HepG2 (cell line): Measurements from ENCODE around the gene PTPN12. TPM values are rescaled to one million over a fixed set of nuclear protein-coding genes. Genes with fewer than 3 reads are reported as not detected.
A peak's percentile ranks its signal among the peaks of the same experiment; 100 is the strongest.

Experiments used
- FIP1L1 ChIP-seq: fragments of 200-400 bp; formaldehyde crosslinking; IDR thresholded peaks from 2 replicates; pipeline ENCODE4 v1.6.1; 2018; ENCODE audit warnings: low read depth, mild to moderate bottlenecking, low read length, moderate library complexity, borderline replicate concordance; ENCODE audit not compliant: insufficient read depth
- HDAC1 ChIP-seq: sonication (generic); formaldehyde crosslinking; IDR thresholded peaks from 2 replicates; pipeline ENCODE4 v1.5.1; 2020; ENCODE audit warnings: mild to moderate bottlenecking, missing genetic modification reagents
- KIAA2018 ChIP-seq: sonication (generic); formaldehyde crosslinking; IDR thresholded peaks from 2 replicates; pipeline ENCODE4 v1.5.0; 2020; ENCODE audit warnings: mild to moderate bottlenecking, missing genetic modification reagents, borderline replicate concordance
- SOX13 ChIP-seq, 3 experiments: fragments of 450-650 bp in 1 of 3; sonication (generic) in 1 of 3; formaldehyde crosslinking in 1 of 3; IDR thresholded peaks in 2 of 3; conservative IDR thresholded peaks in 1 of 3; 2 replicates each; pipeline versions ENCODE4 v1.5.0 to v1.6.1; 2016 to 2020; ENCODE audit warnings: antibody characterized with exemption in 1 of 3, mild to moderate bottlenecking in 1 of 3, missing compliant biosample characterization in 1 of 3, missing genetic modification reagents in 1 of 3, moderate library complexity in 1 of 3
- THAP9 ChIP-seq: sonication (generic); formaldehyde crosslinking; IDR thresholded peaks from 2 replicates; pipeline ENCODE4; 2020; ENCODE audit warnings: missing genetic modification reagents, mild to moderate bottlenecking, borderline replicate concordance
- ZNF260 ChIP-seq: sonication (generic); formaldehyde crosslinking; IDR thresholded peaks from 2 replicates; pipeline ENCODE4 v1.4.0; 2020; ENCODE audit warnings: missing genetic modification reagents, low read depth, mild to moderate bottlenecking, borderline replicate concordance
- ZNF30 ChIP-seq: sonication (generic); formaldehyde crosslinking; IDR thresholded peaks from 2 replicates; pipeline ENCODE4 v1.5.0; 2020; ENCODE audit warnings: mild to moderate bottlenecking, missing genetic modification reagents
- ZNF510 ChIP-seq: sonication (generic); formaldehyde crosslinking; IDR thresholded peaks from 2 replicates; pipeline ENCODE4 v1.4.0; 2020; ENCODE audit warnings: low read depth, mild to moderate bottlenecking, missing genetic modification reagents
- polyA plus RNA-seq, 8 experiments: library from polyadenylated mRNA; depleted of rRNA in 3 of 8; stranded (reverse) in 7 of 8; unstranded in 1 of 8; fragments of >200 nt; fragmentation: Illumina TruSeq in 4 of 8; extraction: Trizol in 4 of 8; gene quantifications; 2 replicates each; pipeline versions ENCODE4 v1.2.1 to v1.2.3, GENCODE V29; 2011 to 2016; ENCODE audit warnings: low read depth in 4 of 8, missing spikeins in 1 of 8, mixed read lengths in 1 of 8; ENCODE audit not compliant: insufficient read depth in 1 of 8
- total RNA-seq, 5 experiments: library from RNA; depleted of rRNA; stranded (reverse); fragments of >200 nt; fragmentation: Illumina TruSeq; extraction: Trizol; gene quantifications; 2 replicates each; pipeline ENCODE4 v1.2.3, GENCODE V29; 2016; ENCODE audit warnings: low read depth in 1 of 5
- TF ChIP-seq, protein P1 (sequence below): sonication (generic); formaldehyde crosslinking; IDR thresholded peaks from 2 replicates; pipeline ENCODE4 v1.4.0; 2020; ENCODE audit warnings: missing genetic modification reagents
- TF ChIP-seq, protein P2 (sequence below): sonication (generic); formaldehyde crosslinking; IDR thresholded peaks from 2 replicates; pipeline ENCODE4 v1.4.0; 2020; ENCODE audit warnings: missing genetic modification reagents, borderline replicate concordance

The PTPN12 gene
- total and polyA plus RNA-seq, 2 of the 13 experiments (the other 11 are each of a cell fraction or from before 2014, with no cell fraction given), result 22.9 to 56.8 TPM

GRCh38 chr7:77536413-77537135 is 521 bp upstream of the PTPN12 start (continued):
- TF ChIP-seq THAP9 (0 out of 2 replicates have a peak, but pooled peaks have one; percentile 46), SOX13 (IDR thresholded peaks at IDR 0.05) (no peak), SOX13 (CRISPR knock-in tag; conservative IDR thresholded peaks at IDR 0.05 in 1 of 2, IDR thresholded peaks at IDR 0.05 in 1 of 2) (peak in 1 of 2 experiments; percentile 46; a peak in 2 of 4 replicates), HDAC1 (CRISPR knock-in tag) (peak; percentile 61), FIP1L1 (no peak), ZNF260 (CRISPR knock-in tag) (no peak), KIAA2018 (CRISPR knock-in tag) (no peak), ZNF510 (CRISPR knock-in tag) (no peak), ZNF30 (CRISPR knock-in tag) (no peak)
- TF ChIP-seq, protein P1, sequence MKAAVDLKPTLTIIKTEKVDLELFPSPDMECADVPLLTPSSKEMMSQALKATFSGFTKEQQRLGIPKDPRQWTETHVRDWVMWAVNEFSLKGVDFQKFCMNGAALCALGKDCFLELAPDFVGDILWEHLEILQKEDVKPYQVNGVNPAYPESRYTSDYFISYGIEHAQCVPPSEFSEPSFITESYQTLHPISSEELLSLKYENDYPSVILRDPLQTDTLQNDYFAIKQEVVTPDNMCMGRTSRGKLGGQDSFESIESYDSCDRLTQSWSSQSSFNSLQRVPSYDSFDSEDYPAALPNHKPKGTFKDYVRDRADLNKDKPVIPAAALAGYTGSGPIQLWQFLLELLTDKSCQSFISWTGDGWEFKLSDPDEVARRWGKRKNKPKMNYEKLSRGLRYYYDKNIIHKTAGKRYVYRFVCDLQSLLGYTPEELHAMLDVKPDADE (CRISPR knock-in tag), result no peak
- TF ChIP-seq, protein P2, sequence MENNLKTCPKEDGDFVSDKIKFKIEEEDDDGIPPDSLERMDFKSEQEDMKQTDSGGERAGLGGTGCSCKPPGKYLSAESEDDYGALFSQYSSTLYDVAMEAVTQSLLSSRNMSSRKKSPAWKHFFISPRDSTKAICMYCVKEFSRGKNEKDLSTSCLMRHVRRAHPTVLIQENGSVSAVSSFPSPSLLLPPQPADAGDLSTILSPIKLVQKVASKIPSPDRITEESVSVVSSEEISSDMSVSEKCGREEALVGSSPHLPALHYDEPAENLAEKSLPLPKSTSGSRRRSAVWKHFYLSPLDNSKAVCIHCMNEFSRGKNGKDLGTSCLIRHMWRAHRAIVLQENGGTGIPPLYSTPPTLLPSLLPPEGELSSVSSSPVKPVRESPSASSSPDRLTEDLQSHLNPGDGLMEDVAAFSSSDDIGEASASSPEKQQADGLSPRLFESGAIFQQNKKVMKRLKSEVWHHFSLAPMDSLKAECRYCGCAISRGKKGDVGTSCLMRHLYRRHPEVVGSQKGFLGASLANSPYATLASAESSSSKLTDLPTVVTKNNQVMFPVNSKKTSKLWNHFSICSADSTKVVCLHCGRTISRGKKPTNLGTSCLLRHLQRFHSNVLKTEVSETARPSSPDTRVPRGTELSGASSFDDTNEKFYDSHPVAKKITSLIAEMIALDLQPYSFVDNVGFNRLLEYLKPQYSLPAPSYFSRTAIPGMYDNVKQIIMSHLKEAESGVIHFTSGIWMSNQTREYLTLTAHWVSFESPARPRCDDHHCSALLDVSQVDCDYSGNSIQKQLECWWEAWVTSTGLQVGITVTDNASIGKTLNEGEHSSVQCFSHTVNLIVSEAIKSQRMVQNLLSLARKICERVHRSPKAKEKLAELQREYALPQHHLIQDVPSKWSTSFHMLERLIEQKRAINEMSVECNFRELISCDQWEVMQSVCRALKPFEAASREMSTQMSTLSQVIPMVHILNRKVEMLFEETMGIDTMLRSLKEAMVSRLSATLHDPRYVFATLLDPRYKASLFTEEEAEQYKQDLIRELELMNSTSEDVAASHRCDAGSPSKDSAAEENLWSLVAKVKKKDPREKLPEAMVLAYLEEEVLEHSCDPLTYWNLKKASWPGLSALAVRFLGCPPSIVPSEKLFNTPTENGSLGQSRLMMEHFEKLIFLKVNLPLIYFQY, result peak; percentile 95
